ENCODE measurements around the gene PCDHA11.
"Not testable (repeated sequence)": the region's sequence is repeated elsewhere in the genome, so short reads cannot be mapped to it uniquely, and the experiment has no call there.

Gene PCDHA11, protein sequence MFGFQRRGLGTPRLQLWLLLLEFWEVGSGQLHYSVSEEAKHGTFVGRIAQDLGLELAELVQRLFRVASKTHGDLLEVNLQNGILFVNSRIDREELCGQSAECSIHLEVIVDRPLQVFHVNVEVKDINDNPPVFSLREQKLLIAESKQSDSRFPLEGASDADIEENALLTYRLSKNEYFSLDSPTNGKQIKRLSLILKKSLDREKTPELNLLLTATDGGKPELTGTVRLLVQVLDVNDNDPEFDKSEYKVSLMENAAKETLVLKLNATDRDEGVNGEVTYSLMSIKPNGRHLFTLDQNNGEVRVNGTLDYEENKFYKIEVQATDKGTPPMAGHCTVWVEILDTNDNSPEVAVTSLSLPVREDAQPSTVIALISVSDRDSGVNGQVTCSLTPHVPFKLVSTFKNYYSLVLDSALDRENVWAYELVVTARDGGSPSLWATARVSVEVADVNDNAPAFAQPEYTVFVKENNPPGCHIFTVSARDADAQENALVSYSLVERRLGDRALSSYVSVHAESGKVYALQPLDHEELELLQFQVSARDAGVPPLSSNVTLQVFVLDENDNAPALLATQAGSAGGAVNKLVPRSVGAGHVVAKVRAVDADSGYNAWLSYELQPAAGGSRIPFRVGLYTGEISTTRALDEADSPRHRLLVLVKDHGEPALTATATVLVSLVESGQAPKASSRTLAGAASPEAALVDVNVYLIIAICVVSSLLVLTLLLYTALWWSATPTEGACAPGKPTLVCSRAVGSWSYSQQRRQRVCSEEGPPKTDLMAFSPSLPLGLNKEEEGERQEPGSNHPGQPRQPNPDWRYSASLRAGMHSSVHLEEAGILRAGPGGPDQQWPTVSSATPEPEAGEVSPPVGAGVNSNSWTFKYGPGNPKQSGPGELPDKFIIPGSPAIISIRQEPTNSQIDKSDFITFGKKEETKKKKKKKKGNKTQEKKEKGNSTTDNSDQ

DNA sequence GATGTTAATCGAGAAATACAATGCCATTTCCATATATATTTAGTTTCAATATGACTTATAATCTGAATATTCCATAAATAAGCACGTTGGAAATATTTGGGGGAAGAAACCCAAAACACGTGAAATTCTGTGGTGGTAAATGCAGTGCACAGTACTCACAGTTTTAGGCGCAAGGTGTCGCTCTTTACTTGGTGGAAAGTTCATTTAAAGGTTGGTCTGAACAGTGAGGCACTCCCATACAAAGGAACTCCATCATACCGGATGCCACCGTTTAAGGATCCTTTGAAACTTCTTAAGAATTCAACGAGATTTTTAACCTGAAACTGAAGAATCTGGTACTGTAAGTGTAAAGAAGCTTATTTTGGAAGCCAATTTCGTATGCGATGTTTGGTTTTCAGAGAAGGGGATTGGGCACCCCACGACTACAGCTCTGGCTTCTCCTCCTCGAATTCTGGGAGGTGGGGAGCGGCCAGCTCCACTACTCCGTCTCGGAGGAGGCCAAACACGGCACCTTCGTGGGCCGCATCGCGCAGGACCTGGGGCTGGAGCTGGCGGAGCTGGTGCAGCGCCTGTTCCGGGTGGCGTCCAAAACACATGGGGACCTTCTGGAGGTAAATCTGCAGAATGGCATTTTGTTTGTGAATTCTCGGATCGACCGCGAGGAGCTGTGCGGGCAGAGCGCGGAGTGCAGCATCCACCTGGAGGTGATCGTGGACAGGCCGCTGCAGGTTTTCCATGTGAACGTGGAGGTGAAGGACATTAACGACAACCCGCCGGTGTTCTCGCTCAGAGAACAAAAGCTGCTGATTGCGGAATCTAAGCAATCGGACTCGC lies at the start of gene PCDHA11:
Gene PCDHA11, plus strand, starts transcription at position 237 of the 834 bp plus-strand sequence. Its CDS starts 147 bp downstream, at position 384.
- H3K36me3 Mint-ChIP-seq = peaks cover 12% of the 10 kb centered on the region
- H3K9me3 Mint-ChIP-seq (ENCODE audit: low read depth) = peaks cover 13% of the 10 kb centered on the region
- no peaks in the 10 kb centered on the region for H3K4me1 Mint-ChIP-seq (ENCODE audit: low read depth)
- H3K27ac Mint-ChIP-seq = no peak within 1 kb of the TSS
- no peak within 1 kb of the TSS for H3K4me3 Mint-ChIP-seq
- peaks cover 25% of the 10 kb centered on the region for H3K27me3 Mint-ChIP-seq

- Mint-ChIP-seq H3K4me3 (no peak within 1 kb of the TSS), H3K4me1 (ENCODE audit: low read depth) (no peaks in the 10 kb centered on the region), H3K36me3 (peaks cover 9% of the 10 kb centered on the region), H3K27ac (no peak within 1 kb of the TSS), H3K27me3 (peaks cover 6% of the 10 kb centered on the region), H3K9me3 (ENCODE audit: low read depth) (peaks cover 7% of the 10 kb centered on the region)
Observed at GRCh38 chr5:140821375-140822280, 47.1 kb upstream of the PCDHA11 start, which contains the start of gene PCDHA5. Gene PCDHA5 (plus strand): TSS chr5:140821613.

DNA sequence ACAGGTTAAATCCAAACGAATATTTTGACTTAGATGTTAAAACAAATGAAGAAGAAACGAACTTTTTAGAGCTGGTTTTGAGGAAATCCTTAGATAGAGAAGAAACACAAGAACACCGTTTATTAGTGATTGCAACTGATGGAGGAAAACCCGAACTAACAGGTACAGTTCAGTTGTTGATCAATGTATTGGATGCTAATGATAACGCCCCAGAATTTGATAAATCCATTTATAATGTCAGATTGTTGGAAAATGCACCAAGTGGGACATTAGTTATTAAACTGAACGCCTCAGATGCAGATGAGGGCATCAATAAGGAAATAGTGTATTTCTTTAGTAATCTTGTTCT lies 46.5 kb upstream of the PCDHA11 start:
- H3K36me3 Mint-ChIP-seq = peaks cover 12% of the 10 kb centered on the region
- H3K4me1 Mint-ChIP-seq (ENCODE audit: low read depth) = no peaks in the 10 kb centered on the region
- H3K9me3 Mint-ChIP-seq (ENCODE audit: low read depth) = peaks cover 11% of the 10 kb centered on the region
- H3K27me3 Mint-ChIP-seq = peaks cover 10% of the 10 kb centered on the region
- no peak overlapping the region for H3K4me3 Mint-ChIP-seq
- no peak overlapping the region for H3K27ac Mint-ChIP-seq

DNA sequence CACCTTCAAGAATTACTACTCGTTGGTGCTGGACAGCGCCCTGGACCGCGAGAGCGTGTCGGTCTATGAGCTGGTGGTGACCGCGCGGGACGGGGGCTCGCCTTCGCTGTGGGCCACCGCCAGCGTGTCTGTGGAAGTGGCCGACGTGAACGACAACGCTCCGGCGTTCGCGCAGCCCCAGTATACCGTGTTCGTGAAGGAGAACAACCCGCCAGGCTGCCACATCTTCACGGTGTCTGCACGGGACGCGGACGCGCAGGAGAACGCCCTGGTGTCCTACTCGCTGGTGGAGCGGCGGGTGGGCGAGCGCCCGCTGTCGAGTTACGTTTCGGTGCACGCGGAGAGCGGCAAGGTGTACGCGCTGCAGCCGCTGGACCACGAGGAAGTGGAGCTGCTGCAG lies 45.8 kb upstream of the PCDHA11 start:
- H3K9me3 Mint-ChIP-seq (ENCODE audit: low read depth) = peaks cover 11% of the 10 kb centered on the region
- peaks cover 17% of the 10 kb centered on the region for H3K27me3 Mint-ChIP-seq
- H3K4me3 Mint-ChIP-seq; H3K36me3 Mint-ChIP-seq; H3K27ac Mint-ChIP-seq; H3K4me1 Mint-ChIP-seq (ENCODE audit: low read depth): not testable (repeated sequence)

- Mint-ChIP-seq H3K4me3 (no peak overlapping the region), H3K27ac (no peak overlapping the region), H3K4me1 (ENCODE audit: low read depth) (no peaks in the 10 kb centered on the region), H3K27me3 (peaks cover 17% of the 10 kb centered on the region), H3K36me3 (peaks cover 10% of the 10 kb centered on the region), H3K9me3 (ENCODE audit: low read depth) (peaks cover 14% of the 10 kb centered on the region)
Observed at GRCh38 chr5:140823475-140823874, 45.3 kb upstream of the PCDHA11 start.

GRCh38 chr5:140827704-140828361 lies 40.9 kb upstream of the PCDHA11 start, which contains the start of gene PCDHA6:
Gene PCDHA6 (plus strand): TSS chr5:140827960. CDS start chr5:140828092, 132 bp downstream.
- H3K9me3 Mint-ChIP-seq (ENCODE audit: low read depth) = peaks cover 20% of the 10 kb centered on the region
- H3K27ac Mint-ChIP-seq = no peak within 1 kb of the TSS
- no peaks in the 10 kb centered on the region for H3K4me1 Mint-ChIP-seq (ENCODE audit: low read depth)
- H3K27me3 Mint-ChIP-seq = peaks cover 33% of the 10 kb centered on the region
- peaks cover 17% of the 10 kb centered on the region for H3K36me3 Mint-ChIP-seq
- H3K4me3 Mint-ChIP-seq = peak within 1 kb of the TSS; percentile 2

- Mint-ChIP-seq H3K4me1 (ENCODE audit: low read depth) (no peaks in the 10 kb centered on the region), H3K27ac (no peak overlapping the region), H3K4me3 (peak overlapping the region; percentile 2), H3K27me3 (peaks cover 37% of the 10 kb centered on the region), H3K36me3 (peaks cover 20% of the 10 kb centered on the region), H3K9me3 (ENCODE audit: low read depth) (peaks cover 20% of the 10 kb centered on the region)
Observed at GRCh38 chr5:140828362-140828737, 40.4 kb upstream of the PCDHA11 start.

- peaks cover 25% of the 10 kb centered on the region for H3K9me3 Mint-ChIP-seq (ENCODE audit: low read depth)
- H3K36me3 Mint-ChIP-seq = peaks cover 26% of the 10 kb centered on the region
- not testable (repeated sequence) for H3K27ac Mint-ChIP-seq; H3K4me1 Mint-ChIP-seq (ENCODE audit: low read depth); H3K4me3 Mint-ChIP-seq
- H3K27me3 Mint-ChIP-seq = peaks cover 45% of the 10 kb centered on the region
Observed at GRCh38 chr5:140829511-140830501, 39.0 kb upstream of the PCDHA11 start.

DNA sequence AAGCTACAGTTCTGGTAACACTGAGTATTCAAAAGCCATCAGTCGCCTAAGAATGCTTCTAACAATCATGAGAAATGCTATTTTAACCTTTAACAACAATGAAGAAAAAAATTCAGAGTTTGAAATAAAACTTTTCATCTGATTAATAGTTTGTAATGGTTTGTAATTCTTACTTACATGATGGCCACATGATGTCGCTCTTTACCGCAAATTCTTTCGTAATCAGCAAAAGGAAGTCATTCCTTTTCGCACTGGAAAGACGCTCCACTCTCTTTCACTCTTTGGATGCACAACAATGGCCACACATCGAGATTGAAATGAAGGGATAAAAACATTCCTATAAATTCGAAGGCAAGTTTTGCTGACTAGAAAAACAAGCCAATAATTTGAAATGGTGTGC lies 34.8 kb upstream of the PCDHA11 start, which contains the start of gene PCDHA7:
Gene PCDHA7, plus strand, starts transcription at position 277 of the 400 bp plus-strand sequence. Its CDS starts 115 bp downstream, at position 392.
- Mint-ChIP-seq H3K36me3 (peaks cover 16% of the 10 kb centered on the region), H3K27me3 (peaks cover 29% of the 10 kb centered on the region), H3K27ac (no peak within 1 kb of the TSS), H3K4me3 (no peak within 1 kb of the TSS), H3K4me1 (ENCODE audit: low read depth) (no peaks in the 10 kb centered on the region), H3K9me3 (ENCODE audit: low read depth) (peaks cover 15% of the 10 kb centered on the region)

GRCh38 chr5:140834439-140835008 lies 34.2 kb upstream of the PCDHA11 start:
- peaks cover 15% of the 10 kb centered on the region for H3K9me3 Mint-ChIP-seq (ENCODE audit: low read depth)
- not testable (repeated sequence) for H3K27ac Mint-ChIP-seq; H3K4me1 Mint-ChIP-seq (ENCODE audit: low read depth); H3K4me3 Mint-ChIP-seq
- H3K36me3 Mint-ChIP-seq = peaks cover 16% of the 10 kb centered on the region
- H3K27me3 Mint-ChIP-seq = peaks cover 29% of the 10 kb centered on the region

GRCh38 chr5:140835622-140836510 lies 32.9 kb upstream of the PCDHA11 start:
- peaks cover 11% of the 10 kb centered on the region for H3K9me3 Mint-ChIP-seq (ENCODE audit: low read depth)
- peaks cover 17% of the 10 kb centered on the region for H3K36me3 Mint-ChIP-seq
- H3K27ac Mint-ChIP-seq = no peak overlapping the region
- H3K27me3 Mint-ChIP-seq = peaks cover 36% of the 10 kb centered on the region
- H3K4me1 Mint-ChIP-seq (ENCODE audit: low read depth) = no peaks in the 10 kb centered on the region
- H3K4me3 Mint-ChIP-seq = no peak overlapping the region
